Testis (tissue), 3 donors: ENCODE measurements around the gene MYH11. TPM values are rescaled to one million over a fixed set of nuclear protein-coding genes. Genes with fewer than 3 reads are reported as not detected.
A peak's percentile ranks its signal among the peaks of the same experiment; 100 is the strongest.
"Not testable (repeated sequence)": the region's sequence is repeated elsewhere in the genome, so short reads cannot be mapped to it uniquely, and the experiment has no call there.

ENCODE experiments used
- DNase-seq: peaks from one replicate; pipeline ENCODE4 v3.0.0-alpha.2; 2019
- H3K27ac ChIP-seq, 2 donors: fragments of 200-600 bp; sonication (generic); one replicate each; pipeline ENCODE4 v1.5.1; 2019
- H3K27me3 ChIP-seq: fragments of 200-600 bp; sonication (generic); one replicate; pipeline ENCODE4 v1.5.1; 2019
- H3K36me3 ChIP-seq: fragments of 200-600 bp; sonication (generic); one replicate; pipeline ENCODE4 v1.5.1; 2017; ENCODE audit warnings: low read depth; ENCODE audit errors: missing control alignments
- H3K4me1 ChIP-seq: fragments of 200-600 bp; sonication (generic); one replicate; pipeline ENCODE4 v1.5.1; 2019
- H3K4me3 ChIP-seq, 2 donors: fragments of 200-600 bp; sonication (generic); one replicate each; pipeline ENCODE4 v1.5.1; 2017 to 2019
- H3K9me3 ChIP-seq: fragments of 200-600 bp; sonication (generic); one replicate; pipeline ENCODE4 v1.5.1; 2017
- CTCF ChIP-seq, 3 experiments: fragments of 450-650 bp in 2 of 3; fragments of 200-600 bp in 1 of 3; sonication (generic) in 1 of 3; IDR thresholded peaks; one replicate each; pipeline ENCODE4 v1.5.1; 2016 to 2019; ENCODE audit warnings: antibody characterized with exemption in 3 of 3, mild to moderate bottlenecking in 2 of 3, moderate library complexity in 1 of 3
- POLR2A ChIP-seq: fragments of 450-650 bp; IDR thresholded peaks from one replicate; pipeline ENCODE4 v1.6.1; 2017; ENCODE audit warnings: antibody characterized with exemption, mild to moderate bottlenecking, moderate library complexity
- WGBS, 2 donors: methylation state at CpG; one replicate each; pipeline ENCODE4 v1.1.5; 2018; 5-methylcytosine and 5-hydroxymethylcytosine counted together
- intact Hi-C: fragments of 100-400 bp; cut with DNase I; formaldehyde crosslinking; loops from one replicate; pipeline ENCODE4 v1.15.1; 2023; ENCODE audit warnings: low total_unique reads
- polyA plus RNA-seq: library from polyadenylated mRNA; stranded (reverse); fragments of 350-450 nt; fragmentation: Illumina TruSeq; extraction: RNeasy Lipid Tissue Mini Kit (QIAGEN cat#74804); gene quantifications from one replicate; pipeline ENCODE4 v1.2.3, GENCODE V29; 2014; ENCODE audit warnings: low read depth, low replicate concordance; ENCODE audit not compliant: insufficient read depth
- total RNA-seq, 2 donors: library from RNA; depleted of rRNA; stranded (reverse); fragments of >200 nt; gene quantifications; one replicate each; pipeline ENCODE4 v1.2.3, GENCODE V29; 2016

MYH11 gene
- total and polyA plus RNA-seq, 3 donors from 2014 or later: 263 to 276 (median 271) TPM

GRCh38 chr16:15667091-15667742, 189.6 kb downstream of the MYH11 start:
- H3K27ac ChIP-seq: no peak overlapping the region

GRCh38 chr16:15665107-15665506, 191.7 kb downstream of the MYH11 start:
- Histone ChIP-seq H3K4me3 (no peak overlapping the region), H3K4me1 (peaks cover 11% of the 10 kb centered on the region), H3K27ac (no peak overlapping the region), H3K36me3 (no peaks in the 10 kb centered on the region), H3K27me3 (no peaks in the 10 kb centered on the region), H3K9me3 (no peaks in the 10 kb centered on the region)
- intact Hi-C loops: no loop called here
- no peak for DNase-seq
- TF ChIP-seq POLR2A (no peak), CTCF (IDR thresholded peaks at IDR 0.05) (no peak)

More at GRCh38 chr16:15667091-15667742, 189.6 kb downstream of the MYH11 start:
- intact Hi-C loops: no loop called here
- Histone ChIP-seq H3K9me3 (no peaks in the 10 kb centered on the region), H3K36me3 (no peaks in the 10 kb centered on the region), H3K4me1 (peaks cover under 1% of the 10 kb centered on the region), H3K27me3 (no peaks in the 10 kb centered on the region), H3K4me3 (no peak overlapping the region)
- no peak for DNase-seq
- 89 to 92% methylated on average over 18 of the region's 18 CpGs for WGBS, 2 donors
- TF ChIP-seq CTCF (IDR thresholded peaks at IDR 0.05) (no peak), POLR2A (no peak)

GRCh38 chr16:15660203-15660601, 196.6 kb downstream of the MYH11 start:
- peaks cover 18% of the 10 kb centered on the region for H3K4me1 ChIP-seq
- H3K9me3 ChIP-seq: no peaks in the 10 kb centered on the region
- no peaks in the 10 kb centered on the region for H3K36me3 ChIP-seq
- WGBS, 2 donors: 57 to 65% methylated on average over 5 of the region's 5 CpGs
- no peaks in the 10 kb centered on the region for H3K27me3 ChIP-seq
- TF ChIP-seq CTCF (IDR thresholded peaks at IDR 0.05): no peak
- no peak for DNase-seq
- H3K4me3 ChIP-seq: no peak overlapping the region
- peak overlapping the region; percentile 86 to 88 for H3K27ac ChIP-seq
- intact Hi-C loops: no loop called here

GRCh38 chr16:15658556-15658955, 198.3 kb downstream of the MYH11 start:
- Histone ChIP-seq H3K4me3 (no peak overlapping the region), H3K9me3 (no peaks in the 10 kb centered on the region), H3K36me3 (no peaks in the 10 kb centered on the region), H3K27ac (no peak overlapping the region), H3K4me1 (peaks cover 18% of the 10 kb centered on the region), H3K27me3 (no peaks in the 10 kb centered on the region)
- intact Hi-C loops: no loop called here
- TF ChIP-seq CTCF (IDR thresholded peaks at IDR 0.05) (no peak), POLR2A (no peak)
- DNase-seq: no peak
- WGBS, 2 donors: 92 to 95% methylated on average over 5 of the region's 5 CpGs

- intact Hi-C loops: no loop called here
- DNase-seq: no peak
- Histone ChIP-seq H3K4me3 (no peak overlapping the region), H3K27ac (no peak overlapping the region), H3K36me3 (no peaks in the 10 kb centered on the region), H3K9me3 (no peaks in the 10 kb centered on the region), H3K4me1 (peaks cover 18% of the 10 kb centered on the region), H3K27me3 (no peaks in the 10 kb centered on the region)
- 85 to 87% methylated on average over 6 of the region's 6 CpGs for WGBS, 2 donors
- TF ChIP-seq CTCF (IDR thresholded peaks at IDR 0.05) (no peak), POLR2A (no peak)
Measured at GRCh38 chr16:15658149-15658548, 198.7 kb downstream of the MYH11 start.

GRCh38 chr16:15655561-15655960, 201.3 kb downstream of the MYH11 start:
- intact Hi-C loops, H3K36me3 ChIP-seq, H3K9me3 ChIP-seq, DNase-seq, H3K4me3 ChIP-seq, H3K27ac ChIP-seq, H3K27me3 ChIP-seq: not testable (repeated sequence)
- 94 to 95% methylated on average over 4 of the region's 6 CpGs for WGBS, 2 donors
- peaks cover 21% of the 10 kb centered on the region for H3K4me1 ChIP-seq
